ENCODE data around the gene OPRM1.

DNA sequence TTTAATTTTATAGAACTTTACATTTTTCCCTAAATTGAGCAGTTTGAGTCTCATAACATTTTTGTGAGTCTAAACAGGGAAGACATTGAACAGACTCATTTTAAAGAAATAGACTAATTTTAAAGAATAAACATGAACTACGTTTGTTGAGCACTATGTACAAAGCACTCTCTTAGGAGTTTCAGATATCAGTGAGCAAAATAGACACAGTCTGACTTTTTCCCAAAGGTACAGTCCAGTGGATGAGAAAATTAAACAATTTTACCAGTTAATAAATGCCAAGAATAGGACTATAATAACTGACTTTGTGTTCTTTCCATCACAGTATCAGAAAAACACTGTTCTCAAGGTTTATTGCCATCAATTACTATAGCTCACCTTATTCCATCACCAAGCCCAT, 18.1 kb downstream of the OPRM1 start:
- TF ChIP-seq, protein P1, sequence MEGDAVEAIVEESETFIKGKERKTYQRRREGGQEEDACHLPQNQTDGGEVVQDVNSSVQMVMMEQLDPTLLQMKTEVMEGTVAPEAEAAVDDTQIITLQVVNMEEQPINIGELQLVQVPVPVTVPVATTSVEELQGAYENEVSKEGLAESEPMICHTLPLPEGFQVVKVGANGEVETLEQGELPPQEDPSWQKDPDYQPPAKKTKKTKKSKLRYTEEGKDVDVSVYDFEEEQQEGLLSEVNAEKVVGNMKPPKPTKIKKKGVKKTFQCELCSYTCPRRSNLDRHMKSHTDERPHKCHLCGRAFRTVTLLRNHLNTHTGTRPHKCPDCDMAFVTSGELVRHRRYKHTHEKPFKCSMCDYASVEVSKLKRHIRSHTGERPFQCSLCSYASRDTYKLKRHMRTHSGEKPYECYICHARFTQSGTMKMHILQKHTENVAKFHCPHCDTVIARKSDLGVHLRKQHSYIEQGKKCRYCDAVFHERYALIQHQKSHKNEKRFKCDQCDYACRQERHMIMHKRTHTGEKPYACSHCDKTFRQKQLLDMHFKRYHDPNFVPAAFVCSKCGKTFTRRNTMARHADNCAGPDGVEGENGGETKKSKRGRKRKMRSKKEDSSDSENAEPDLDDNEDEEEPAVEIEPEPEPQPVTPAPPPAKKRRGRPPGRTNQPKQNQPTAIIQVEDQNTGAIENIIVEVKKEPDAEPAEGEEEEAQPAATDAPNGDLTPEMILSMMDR (IDR thresholded peaks at IDR 0.05; ENCODE audit: insufficient read depth, low read length), result no peak
- TF ChIP-seq SPI1 (IDR thresholded peaks at IDR 0.05; ENCODE audit: borderline replicate concordance, low read depth), result no peak
- TF ChIP-seq POLR2AphosphoS5 (IDR thresholded peaks at IDR 0.05; ENCODE audit: low read depth), result no peak
- TF ChIP-seq, protein P2, sequence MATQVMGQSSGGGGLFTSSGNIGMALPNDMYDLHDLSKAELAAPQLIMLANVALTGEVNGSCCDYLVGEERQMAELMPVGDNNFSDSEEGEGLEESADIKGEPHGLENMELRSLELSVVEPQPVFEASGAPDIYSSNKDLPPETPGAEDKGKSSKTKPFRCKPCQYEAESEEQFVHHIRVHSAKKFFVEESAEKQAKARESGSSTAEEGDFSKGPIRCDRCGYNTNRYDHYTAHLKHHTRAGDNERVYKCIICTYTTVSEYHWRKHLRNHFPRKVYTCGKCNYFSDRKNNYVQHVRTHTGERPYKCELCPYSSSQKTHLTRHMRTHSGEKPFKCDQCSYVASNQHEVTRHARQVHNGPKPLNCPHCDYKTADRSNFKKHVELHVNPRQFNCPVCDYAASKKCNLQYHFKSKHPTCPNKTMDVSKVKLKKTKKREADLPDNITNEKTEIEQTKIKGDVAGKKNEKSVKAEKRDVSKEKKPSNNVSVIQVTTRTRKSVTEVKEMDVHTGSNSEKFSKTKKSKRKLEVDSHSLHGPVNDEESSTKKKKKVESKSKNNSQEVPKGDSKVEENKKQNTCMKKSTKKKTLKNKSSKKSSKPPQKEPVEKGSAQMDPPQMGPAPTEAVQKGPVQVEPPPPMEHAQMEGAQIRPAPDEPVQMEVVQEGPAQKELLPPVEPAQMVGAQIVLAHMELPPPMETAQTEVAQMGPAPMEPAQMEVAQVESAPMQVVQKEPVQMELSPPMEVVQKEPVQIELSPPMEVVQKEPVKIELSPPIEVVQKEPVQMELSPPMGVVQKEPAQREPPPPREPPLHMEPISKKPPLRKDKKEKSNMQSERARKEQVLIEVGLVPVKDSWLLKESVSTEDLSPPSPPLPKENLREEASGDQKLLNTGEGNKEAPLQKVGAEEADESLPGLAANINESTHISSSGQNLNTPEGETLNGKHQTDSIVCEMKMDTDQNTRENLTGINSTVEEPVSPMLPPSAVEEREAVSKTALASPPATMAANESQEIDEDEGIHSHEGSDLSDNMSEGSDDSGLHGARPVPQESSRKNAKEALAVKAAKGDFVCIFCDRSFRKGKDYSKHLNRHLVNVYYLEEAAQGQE (IDR thresholded peaks at IDR 0.05; ENCODE audit: insufficient replicate concordance, low read depth), result no peak
- TF ChIP-seq GABPA (IDR thresholded peaks at IDR 0.05; ENCODE audit: low read depth), result no peak

Measured in HL-60 (cell line).